Right lobe of liver (tissue), 6 donors: ENCODE data around the gene CDC14C. TPM values are rescaled to one million over a fixed set of nuclear protein-coding genes. Genes with fewer than 3 reads are reported as not detected.

ENCODE experiments used
- ATAC-seq, 4 donors: fragments of 200-7000 bp; cut with Tn5 transposase; one replicate each; pipeline ENCODE4 v1.9.1; 2020; ENCODE audit warnings: mild to moderate bottlenecking in 4 of 4, moderate library complexity in 4 of 4
- DNase-seq, 3 donors: peaks; one replicate each; pipeline ENCODE4 v3.0.0-alpha.2; 2020
- H3K27ac ChIP-seq, 3 donors: fragments of 200-600 bp; one replicate each; pipeline ENCODE4 v1.8.0; 2022
- H3K27me3 ChIP-seq, 2 donors: fragments of 200-600 bp; one replicate each; pipeline ENCODE4 v1.8.0; 2022
- H3K36me3 ChIP-seq, 4 donors: fragments of 200-600 bp; sonication (generic) in 1 of 4; one replicate each; pipeline versions ENCODE4 v1.5.1 to v1.8.0; 2017 to 2022; ENCODE audit warnings: control low read depth in 1 of 4
- H3K4me1 ChIP-seq, 4 donors: fragments of 200-600 bp; sonication (generic) in 1 of 4; one replicate each; pipeline versions ENCODE4 v1.5.1 to v1.8.0; 2017 to 2022; ENCODE audit warnings: control low read depth in 1 of 4
- H3K4me3 ChIP-seq, 3 donors: fragments of 200-600 bp; one replicate each; pipeline ENCODE4 v1.8.0; 2022
- H3K9me3 ChIP-seq, 4 donors: fragments of 200-600 bp; sonication (generic) in 1 of 4; one replicate each; pipeline versions ENCODE4 v1.5.1 to v1.8.0; 2017 to 2022; ENCODE audit warnings: control low read depth in 1 of 4
- POLR2A ChIP-seq: fragments of 450-650 bp; IDR thresholded peaks from one replicate; pipeline ENCODE4 v1.6.1; 2017; ENCODE audit warnings: antibody characterized with exemption, mild to moderate bottlenecking
- WGBS: methylation state at CpG from one replicate; pipeline ENCODE4 v1.1.6; 2018; ENCODE audit warnings: low coverage, low lambda C conversion rate; ENCODE audit not compliant: insufficient coverage; ENCODE audit errors: missing lambda C conversion rate; 5-methylcytosine and 5-hydroxymethylcytosine counted together
- intact Hi-C, 2 donors: fragments of 100-400 bp; cut with DNase I; formaldehyde crosslinking; loops; one replicate each; pipeline versions ENCODE4 v1.11.2 to v1.14.1; 2022
- total RNA-seq, 6 experiments: library from RNA; depleted of rRNA in 2 of 6; stranded (reverse); fragments of >200 nt in 2 of 6; fragmentation: NEBNext Ultra II Directional in 3 of 6; extraction: Animal tissue kit (Norgen Biotek cat#: 25700) in 3 of 6; gene quantifications; one replicate each; pipeline versions ENCODE4 v1.1.0 to v1.2.4, GENCODE V29; 2016 to 2023
- TF ChIP-seq, protein P1 (sequence below), 4 donors: fragments of 200-600 bp in 3 of 4; fragments of 450-650 bp in 1 of 4; IDR thresholded peaks; one replicate each; pipeline versions ENCODE4 v1.5.1 to v1.8.0; 2016 to 2022; ENCODE audit warnings: antibody characterized with exemption in 4 of 4, mild to moderate bottlenecking in 2 of 4
- donor health status: DM: no; HTN: yes; CAD: no.
- donor health status: DM: no; HTN: no; CAD: no.
- donor health status: DM: no; HTN: no; CAD: no.
- donor health status: DM: no; HTN: yes; CAD: no.
- donor health status: DM: no; HTN: yes; CAD: no.

CDC14C gene
- total RNA-seq, 6 experiments from 2014 or later = not detected

DNA sequence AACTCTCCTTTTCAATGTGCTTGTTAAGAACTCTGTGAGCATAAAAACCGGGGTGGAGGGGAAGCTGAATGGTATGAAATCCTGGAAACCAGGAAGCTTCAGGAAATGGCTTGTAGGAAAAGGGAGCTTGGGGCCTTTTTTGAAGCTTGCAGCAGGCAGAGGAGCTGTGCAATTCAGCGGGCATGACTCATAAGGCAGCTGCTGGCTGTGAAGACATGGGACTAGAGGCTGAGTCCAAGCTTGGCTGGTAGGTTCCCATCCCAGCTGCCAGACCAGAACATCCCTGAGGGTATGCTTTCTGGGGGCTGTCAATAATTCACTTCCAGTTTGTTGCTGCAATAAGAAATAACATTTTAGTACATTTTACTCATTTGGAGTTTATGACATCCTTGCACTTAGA lies 36.8 kb upstream of the CDC14C start:
- no peak overlapping the region for H3K4me3 ChIP-seq
- peaks cover 0 to 4% (median 0%) of the 10 kb centered on the region in 4 donors for H3K9me3 ChIP-seq
- no peaks in the 10 kb centered on the region for H3K36me3 ChIP-seq
- H3K27ac ChIP-seq = no peak overlapping the region
- intact Hi-C loops = no loop called here
- WGBS = 24% methylated on average over 2 of the region's 2 CpGs
- H3K27me3 ChIP-seq = no peaks in the 10 kb centered on the region
- no peaks in the 10 kb centered on the region for H3K4me1 ChIP-seq
- no peak for ATAC-seq
- DNase-seq = no peak
- no peak for TF ChIP-seq POLR2A
- TF ChIP-seq, protein P1, sequence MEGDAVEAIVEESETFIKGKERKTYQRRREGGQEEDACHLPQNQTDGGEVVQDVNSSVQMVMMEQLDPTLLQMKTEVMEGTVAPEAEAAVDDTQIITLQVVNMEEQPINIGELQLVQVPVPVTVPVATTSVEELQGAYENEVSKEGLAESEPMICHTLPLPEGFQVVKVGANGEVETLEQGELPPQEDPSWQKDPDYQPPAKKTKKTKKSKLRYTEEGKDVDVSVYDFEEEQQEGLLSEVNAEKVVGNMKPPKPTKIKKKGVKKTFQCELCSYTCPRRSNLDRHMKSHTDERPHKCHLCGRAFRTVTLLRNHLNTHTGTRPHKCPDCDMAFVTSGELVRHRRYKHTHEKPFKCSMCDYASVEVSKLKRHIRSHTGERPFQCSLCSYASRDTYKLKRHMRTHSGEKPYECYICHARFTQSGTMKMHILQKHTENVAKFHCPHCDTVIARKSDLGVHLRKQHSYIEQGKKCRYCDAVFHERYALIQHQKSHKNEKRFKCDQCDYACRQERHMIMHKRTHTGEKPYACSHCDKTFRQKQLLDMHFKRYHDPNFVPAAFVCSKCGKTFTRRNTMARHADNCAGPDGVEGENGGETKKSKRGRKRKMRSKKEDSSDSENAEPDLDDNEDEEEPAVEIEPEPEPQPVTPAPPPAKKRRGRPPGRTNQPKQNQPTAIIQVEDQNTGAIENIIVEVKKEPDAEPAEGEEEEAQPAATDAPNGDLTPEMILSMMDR (IDR thresholded peaks at IDR 0.05) = no peak

DNA sequence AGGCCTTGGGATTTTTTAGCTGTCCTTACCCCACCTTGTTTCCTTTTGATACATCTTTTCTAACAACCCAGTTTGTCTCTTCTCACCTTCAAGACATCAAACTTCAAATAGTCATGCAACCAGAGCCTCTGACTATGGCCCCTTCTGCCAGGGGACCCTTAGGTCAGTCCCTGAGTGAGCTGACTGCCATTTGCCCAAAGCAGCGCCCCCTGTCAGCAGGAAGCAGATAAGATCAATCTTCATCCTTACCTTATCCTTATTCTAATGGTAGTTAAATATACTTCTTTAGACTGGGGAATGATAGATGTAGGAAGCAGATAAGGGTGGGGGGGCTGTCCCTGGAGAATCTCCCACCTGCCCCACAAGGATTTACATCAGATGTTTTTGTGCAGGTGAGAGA lies 29.8 kb upstream of the CDC14C start:
- Histone ChIP-seq H3K36me3 (no peaks in the 10 kb centered on the region), H3K27me3 (no peaks in the 10 kb centered on the region), H3K27ac (no peak overlapping the region), H3K4me3 (no peak overlapping the region), H3K4me1 (no peaks in the 10 kb centered on the region), H3K9me3 (peaks cover 0 to 4% (median 0%) of the 10 kb centered on the region in 4 donors)
- TF ChIP-seq POLR2A = no peak
- TF ChIP-seq, protein P1 (IDR thresholded peaks at IDR 0.05) = no peak
- DNase-seq (no peak), ATAC-seq (no peak)
- 15% methylated on average over 1 of the region's 1 CpG for WGBS
- intact Hi-C loops = no loop called here

DNA sequence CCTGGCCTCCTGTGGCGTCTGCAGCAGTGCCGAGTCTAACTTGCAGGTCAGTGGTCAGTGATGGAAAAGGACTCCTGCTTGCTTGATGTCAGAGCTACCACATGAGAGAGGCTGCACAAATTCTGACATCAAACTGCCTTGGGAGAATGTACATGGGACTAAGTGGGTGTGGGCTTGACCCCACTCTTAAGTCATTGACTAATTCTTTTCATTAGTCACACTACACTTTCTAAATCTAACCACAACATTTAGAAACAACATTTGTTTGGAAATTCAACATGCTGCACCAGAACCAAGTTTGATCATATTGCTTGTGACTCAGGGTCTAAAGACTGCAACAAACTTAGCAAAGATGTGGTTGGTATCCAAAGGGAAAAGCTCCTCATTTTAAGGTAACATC lies 24.4 kb upstream of the CDC14C start:
- 40% methylated on average over 1 of the region's 2 CpGs for WGBS
- intact Hi-C loops = no loop called here
- TF ChIP-seq, protein P1 (IDR thresholded peaks at IDR 0.05) = no peak
- no peak for TF ChIP-seq POLR2A
- Histone ChIP-seq H3K4me3 (no peak overlapping the region), H3K4me1 (no peaks in the 10 kb centered on the region), H3K27ac (no peak overlapping the region), H3K9me3 (no peaks in the 10 kb centered on the region), H3K27me3 (no peaks in the 10 kb centered on the region), H3K36me3 (no peaks in the 10 kb centered on the region)
- DNase-seq (no peak), ATAC-seq (no peak)

- Histone ChIP-seq H3K4me1 (no peaks in the 10 kb centered on the region), H3K27ac (no peak overlapping the region)
- 52% methylated on average over 3 of the region's 3 CpGs for WGBS
Observed at GRCh38 chr7:48901966-48902365, 22.4 kb upstream of the CDC14C start.

More at GRCh38 chr7:48901966-48902365, 22.4 kb upstream of the CDC14C start:
- DNase-seq (no peak), ATAC-seq (no peak)
- Histone ChIP-seq H3K9me3 (no peaks in the 10 kb centered on the region), H3K27me3 (no peaks in the 10 kb centered on the region), H3K36me3 (no peaks in the 10 kb centered on the region), H3K4me3 (no peak overlapping the region)
- intact Hi-C loops = no loop called here
- TF ChIP-seq POLR2A = no peak
- TF ChIP-seq, protein P1 (IDR thresholded peaks at IDR 0.05) = no peak
